ENCODE results near the gene NLRP9.
"Not testable (repeated sequence)": the region's sequence is repeated elsewhere in the genome, so short reads cannot be mapped to it uniquely, and the experiment has no call there.

NLRP9 gene

GRCh38 chr19:55738302-55738701 is at the start of gene NLRP9:
NLRP9 (minus strand) TSS chr19:55738402; CDS start chr19:55738374, 28 bp downstream.
- DNase-seq = no peak

DNA sequence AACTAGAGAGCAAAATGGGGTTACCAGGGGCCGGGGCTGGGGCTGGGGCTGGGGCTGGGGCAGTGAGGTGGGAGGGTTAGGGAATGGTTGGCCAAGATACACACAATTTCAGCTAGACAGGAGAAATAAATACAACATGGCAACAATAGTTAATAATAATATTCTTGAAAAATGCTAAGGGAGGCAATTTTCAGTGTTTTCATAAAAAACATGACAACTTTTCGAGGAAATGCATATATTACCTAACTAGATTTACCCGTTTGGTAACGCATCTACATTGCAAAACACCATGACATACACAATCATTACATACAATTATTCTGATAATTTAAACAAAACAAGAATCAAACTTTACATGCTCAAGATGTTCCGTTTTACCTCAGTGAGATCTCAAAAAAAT is 42.9 kb upstream of the NLRP9 start:
- no peak for DNase-seq

DNA sequence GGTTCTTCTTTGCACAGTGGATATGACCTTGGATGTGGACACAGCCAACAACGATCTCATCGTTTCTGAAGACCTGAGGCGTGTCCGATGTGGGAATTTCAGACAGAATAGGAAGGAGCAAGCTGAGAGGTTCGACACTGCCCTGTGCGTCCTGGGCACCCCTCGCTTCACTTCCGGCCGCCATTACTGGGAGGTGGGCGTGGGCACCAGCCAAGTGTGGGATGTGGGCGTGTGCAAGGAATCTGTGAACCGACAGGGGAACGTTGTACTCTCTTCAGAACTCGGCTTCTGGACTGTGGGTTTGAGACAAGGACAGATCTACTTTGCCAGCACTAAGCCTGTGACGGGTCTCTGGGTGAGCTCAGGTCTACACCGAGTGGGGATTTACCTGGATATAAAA is 40.1 kb upstream of the NLRP9 start:
- DNase-seq = no peak

DNA sequence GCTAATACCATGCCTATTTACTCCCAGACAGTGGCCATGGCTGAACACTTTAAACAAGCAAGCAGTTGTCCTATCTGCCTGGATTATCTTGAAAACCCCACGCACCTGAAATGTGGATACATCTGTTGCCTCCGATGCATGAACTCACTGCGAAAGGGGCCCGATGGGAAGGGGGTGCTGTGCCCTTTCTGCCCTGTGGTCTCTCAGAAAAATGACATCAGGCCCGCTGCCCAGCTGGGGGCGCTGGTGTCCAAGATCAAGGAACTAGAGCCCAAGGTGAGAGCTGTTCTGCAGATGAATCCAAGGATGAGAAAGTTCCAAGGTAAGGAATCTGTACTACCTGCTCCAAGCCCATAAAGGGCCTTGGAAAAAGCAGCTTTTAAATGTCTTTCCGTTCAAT is 39.3 kb upstream of the NLRP9 start:
- DNase-seq = no peak

GRCh38 chr19:55769632-55770031 is 31.4 kb upstream of the NLRP9 start:
- DNase-seq = not testable (repeated sequence)

GRCh38 chr19:55768818-55769217 is 30.6 kb upstream of the NLRP9 start, which contains the start of gene RFPL4AL1:
RFPL4AL1 (plus strand) TSS chr19:55769118; CDS start chr19:55771805, 2,687 bp downstream.
- not testable (repeated sequence) for DNase-seq

- no peak for DNase-seq
Observed at GRCh38 chr19:55766466-55766865, 28.3 kb upstream of the NLRP9 start.

DNA sequence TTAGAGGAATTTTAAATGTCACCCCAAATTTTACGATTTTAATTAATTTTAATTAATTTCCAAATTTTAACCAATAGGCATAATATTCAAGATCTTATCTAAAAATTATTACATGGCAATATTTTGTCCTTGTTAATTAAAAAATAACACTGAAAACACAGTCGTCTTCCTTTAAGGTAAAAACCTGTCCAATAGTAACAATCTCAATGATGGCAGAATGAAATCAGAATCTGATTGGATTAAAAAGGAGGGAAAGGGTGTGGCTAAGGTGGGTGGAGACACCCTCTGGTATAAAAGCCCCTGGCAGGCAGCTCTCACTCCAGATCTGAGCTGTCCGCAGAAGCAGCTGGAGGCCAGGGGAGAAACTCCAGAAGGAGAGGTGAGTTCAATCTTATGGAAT is 20.6 kb upstream of the NLRP9 start, which contains the start of gene RFPL4A:
RFPL4A (plus strand) TSS at position 301 of the 400 bp plus-strand sequence. CDS start 2,704 bp downstream, outside the sequence.
- DNase-seq = not testable (repeated sequence)

DNA sequence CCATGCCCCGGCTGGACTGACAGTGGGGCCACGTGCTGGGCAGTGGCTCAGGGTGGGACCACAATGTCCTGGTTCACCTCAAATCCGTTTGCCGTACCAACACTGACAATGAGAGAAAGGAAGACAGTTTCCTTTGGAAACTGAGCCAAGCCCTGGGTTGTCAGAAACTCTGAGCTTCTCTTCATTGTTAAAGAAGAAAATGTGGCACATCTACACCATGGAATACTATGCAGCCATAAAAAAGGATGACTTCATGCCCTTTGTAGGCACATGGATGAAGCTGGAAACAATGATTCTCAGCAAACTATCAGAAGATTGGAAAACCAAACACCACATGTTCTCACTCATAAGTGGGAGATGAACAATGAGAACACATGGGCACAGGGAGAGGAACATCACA is 18.6 kb upstream of the NLRP9 start:
- not testable (repeated sequence) for DNase-seq

DNA sequence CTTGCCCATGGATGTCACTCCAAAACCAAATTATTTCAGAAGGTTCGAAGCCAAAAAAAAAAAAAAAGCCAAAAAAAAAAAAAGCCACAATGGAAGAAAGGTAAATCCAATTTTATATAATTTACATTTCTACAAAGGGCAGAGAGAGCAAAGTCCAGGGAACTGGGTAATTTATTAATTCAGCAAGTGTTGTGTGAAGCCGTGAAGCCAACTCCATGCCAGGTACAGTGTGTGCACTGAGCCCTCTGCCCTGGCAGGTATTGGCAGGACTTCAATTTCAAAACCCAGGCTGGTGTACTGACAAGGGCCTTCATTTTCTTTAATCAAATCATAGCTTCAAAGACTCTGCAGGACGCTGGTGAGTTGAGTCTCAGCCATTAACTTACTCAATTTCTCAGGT is 15.2 kb upstream of the NLRP9 start:
- DNase-seq = no peak

DNA sequence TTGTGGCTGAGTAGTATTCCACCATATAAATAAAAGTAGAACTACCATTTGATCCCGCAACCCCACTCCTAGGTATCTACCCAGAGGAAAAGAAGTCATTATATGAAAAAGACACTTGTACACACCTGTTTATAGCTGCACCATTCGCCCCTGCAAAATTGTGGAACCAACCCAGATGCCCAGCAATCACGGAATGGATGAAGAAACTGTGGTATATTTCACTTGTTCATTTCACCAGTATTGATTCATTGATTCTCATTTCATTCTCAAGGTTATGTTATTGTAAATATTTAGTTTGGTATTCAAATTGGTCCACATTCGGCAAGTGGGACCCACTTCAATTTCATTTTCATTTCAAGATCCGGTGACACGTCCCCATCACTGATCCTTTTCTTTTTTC is 12.5 kb upstream of the NLRP9 start:
- no peak for DNase-seq

- DNase-seq = not testable (repeated sequence)
Observed at GRCh38 chr19:55730378-55730777, 7.8 kb downstream of the NLRP9 start.

DNA sequence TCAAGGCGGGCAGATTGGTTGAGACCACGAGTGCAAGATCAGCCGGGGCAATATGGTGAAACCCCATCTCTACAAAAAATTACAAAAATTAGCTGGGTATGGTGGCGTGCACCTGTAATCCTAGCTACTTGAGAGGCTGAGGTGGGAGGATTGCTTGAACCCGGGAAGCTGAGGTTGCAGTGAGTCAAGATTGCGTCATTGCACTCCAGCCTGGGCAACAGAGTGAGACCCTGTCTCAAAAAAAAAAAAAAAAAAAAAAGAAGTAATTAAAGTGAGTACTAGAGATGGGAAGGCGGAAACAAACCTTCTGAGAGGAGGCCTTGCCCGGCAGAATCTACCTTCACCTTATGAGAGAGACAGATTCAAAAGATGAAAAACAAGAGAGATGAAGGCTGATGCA is 14.7 kb downstream of the NLRP9 start:
- DNase-seq = no peak

DNA sequence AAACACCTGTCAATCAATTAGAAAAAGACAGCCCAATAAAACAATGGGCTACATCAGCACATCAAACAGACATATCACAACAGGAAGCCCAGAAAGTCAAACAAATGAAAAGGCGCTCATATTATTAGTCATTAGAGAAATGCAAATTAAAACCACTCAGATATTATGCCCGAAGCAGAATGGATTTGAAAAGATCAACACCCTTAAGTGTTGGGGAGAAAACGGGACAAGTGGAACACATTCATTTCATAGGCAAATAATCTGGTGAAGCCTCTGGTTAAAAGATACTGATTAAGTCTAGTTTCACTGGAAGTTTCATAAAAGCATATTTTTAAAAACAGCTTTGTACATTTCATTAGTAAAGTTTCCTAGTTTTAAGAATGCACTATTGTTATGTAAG is 17.4 kb downstream of the NLRP9 start:
- DNase-seq = no peak

- DNase-seq = no peak
Observed at GRCh38 chr19:55720214-55720746, 17.9 kb downstream of the NLRP9 start.

DNA sequence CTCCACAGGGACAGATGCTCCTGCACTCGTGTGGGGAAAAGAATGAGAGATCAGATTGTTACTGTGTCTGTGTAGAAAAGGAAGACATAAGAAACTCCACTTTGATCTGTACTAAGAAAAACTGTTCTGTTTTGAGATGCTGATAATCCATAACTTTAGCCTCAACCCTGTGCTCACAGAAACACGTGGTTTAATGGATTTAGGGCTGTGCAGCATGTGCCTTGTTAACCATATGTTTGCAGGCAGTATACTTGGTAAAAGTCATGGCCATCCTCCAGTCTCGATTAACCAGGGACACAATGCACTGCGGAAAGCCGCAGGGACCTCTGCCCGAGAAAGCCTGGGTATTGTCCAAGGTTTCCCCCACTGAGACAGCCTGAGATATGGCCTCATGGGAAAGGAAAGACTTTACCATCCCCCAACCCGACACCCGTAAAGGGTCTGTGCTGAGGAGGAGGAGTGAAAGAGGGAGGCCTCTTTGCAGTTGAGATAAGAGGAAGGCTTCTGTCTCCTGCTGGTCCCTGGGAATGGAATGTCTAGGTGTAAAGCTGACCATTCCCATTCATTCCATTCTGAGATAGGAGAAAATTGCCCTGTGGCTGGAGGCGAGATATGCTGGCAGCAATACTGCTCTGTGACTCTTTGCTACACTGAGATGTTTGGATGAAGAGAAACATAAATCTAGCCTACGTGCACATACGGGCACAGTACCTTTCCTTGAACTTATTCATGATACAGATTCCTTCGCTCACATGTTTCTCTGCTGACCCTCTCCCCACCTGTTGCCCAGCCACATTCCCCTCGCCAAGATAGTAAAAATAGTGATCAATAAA is 20.1 kb downstream of the NLRP9 start:
- DNase-seq = not testable (repeated sequence)

DNA sequence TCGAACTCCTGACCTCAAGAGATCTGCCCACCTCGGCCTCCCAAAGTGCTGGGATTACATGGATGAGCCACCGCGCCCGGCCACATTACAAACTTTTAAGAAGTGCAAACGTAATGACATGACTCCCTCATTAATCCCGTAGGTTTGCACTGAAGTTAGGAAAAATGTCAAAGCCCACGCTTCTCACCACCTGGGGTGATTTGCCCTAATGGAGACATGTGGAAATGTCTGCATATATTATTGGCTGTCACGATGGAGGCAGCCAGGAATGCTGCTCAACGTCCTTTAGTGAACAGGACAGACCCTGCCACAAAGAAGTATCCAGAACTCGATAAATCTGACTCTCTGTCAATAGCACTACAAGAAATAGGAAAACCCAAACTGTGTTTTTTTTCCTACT is 21.0 kb downstream of the NLRP9 start:
- DNase-seq = no peak

DNA sequence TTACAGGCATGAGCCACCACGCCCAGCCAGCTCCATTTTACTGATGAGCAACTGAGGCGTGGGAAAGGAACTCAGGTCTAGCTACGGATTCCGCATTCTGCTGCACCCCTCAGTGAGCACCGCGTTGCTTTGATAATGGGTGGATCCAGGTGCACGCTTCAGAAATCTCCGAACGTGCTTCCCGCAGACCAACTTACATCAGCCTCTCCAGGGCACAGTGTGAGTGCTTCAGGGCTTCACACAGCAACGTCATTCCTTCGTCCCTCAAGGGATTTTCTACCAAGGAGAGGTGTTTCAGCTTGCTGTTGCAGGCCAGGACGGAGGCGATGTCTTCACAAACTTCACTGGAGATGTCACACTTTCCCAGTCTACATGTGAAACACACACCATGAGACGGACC is 21.7 kb downstream of the NLRP9 start:
- no peak for DNase-seq

DNA sequence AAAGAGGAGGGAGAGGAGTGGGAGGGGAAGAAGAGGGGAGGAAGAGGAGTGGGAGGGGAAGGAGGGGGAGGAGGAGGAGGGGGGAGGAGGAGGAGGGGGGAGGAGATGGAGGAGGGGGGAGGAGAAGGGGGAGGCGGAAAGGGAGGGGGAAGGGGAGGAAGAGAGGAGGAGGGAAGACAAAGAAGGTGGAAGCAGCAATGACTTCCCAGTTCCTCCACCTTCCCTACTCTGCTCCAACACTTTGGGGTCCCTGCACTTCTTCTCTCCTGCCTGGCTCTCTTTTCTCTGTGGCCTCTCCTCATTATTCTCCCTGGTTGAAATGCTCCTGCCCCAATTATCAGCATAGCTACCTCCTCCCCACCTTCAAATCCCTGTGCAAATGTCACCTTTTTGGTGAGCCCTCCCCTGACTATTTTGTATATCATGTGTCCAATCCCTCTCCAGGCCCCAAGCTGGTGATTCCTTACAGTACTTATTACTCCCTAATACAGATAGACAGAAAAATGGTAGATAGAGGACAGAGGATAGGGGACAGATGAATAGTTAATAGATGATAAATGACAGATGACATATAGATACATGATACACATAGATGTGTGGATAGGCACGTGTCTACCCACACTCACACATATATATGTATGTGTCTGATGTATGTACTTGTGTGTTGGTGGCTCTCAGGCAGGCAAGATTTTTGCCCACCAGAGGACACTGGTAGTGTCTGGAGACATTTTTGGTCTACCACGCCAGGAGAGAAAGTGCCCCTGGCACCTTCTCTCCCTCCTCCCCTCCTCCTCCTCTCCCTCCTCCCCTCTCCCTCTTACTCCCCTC is 25.2 kb downstream of the NLRP9 start:
- no peak for DNase-seq

DNA sequence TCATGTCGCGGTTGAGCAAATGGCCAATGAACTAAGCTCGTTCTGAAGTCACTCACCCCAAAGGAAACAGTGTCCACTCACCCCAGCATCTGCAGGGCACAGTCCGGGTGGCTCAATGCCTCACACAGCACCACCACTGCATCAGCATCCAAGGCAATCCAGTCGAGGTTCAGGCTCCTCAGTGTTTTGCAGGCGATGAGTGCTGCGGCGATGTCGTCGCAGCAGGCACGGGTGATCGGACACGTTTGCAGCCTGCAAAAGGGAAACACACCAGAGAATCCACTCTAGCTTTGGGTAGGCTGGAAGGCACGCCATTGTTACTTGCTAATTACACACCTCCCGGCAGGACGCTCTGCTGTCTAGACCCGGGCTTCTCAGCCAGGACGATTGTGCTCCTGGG is 26.5 kb downstream of the NLRP9 start:
- no peak for DNase-seq

DNA sequence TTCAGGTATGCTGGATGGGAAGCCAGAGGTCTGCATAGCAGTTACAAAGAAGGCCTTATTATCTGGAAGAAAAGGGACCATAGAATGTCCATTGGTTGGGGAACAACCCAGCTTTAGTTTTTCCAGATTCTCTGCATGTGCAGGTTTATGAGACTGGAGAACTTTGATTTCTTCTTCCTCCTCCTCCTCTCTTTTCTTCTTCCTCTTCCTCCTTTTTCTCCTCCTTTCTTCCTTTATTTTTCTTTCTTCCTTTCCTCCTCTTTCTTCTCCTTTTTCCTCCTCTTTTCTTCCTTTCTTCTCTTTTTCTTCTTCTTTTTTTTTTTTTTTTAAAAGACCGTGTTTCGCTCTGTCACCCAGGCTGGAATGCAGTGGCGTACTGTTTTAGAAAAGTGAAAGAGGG is 32.2 kb downstream of the NLRP9 start:
- no peak for DNase-seq

- no peak for DNase-seq
Observed at GRCh38 chr19:55704494-55705245, 33.5 kb downstream of the NLRP9 start.

GRCh38 chr19:55703790-55704215 is 34.4 kb downstream of the NLRP9 start:
- DNase-seq = no peak
